Erythroblast (primary cell): ENCODE results near the gene ZDHHC6.

Experiments used
- GATA1 ChIP-seq: IDR thresholded peaks from 2 replicates; pipeline ENCODE4 v1.6.1; 2011; ENCODE audit warnings: low read depth, mild to moderate bottlenecking, control low read depth, low read length, moderate library complexity
- POLR2A ChIP-seq: IDR thresholded peaks from 2 replicates; pipeline ENCODE4 v1.6.1; 2011; ENCODE audit warnings: mild to moderate bottlenecking, low read length

DNA sequence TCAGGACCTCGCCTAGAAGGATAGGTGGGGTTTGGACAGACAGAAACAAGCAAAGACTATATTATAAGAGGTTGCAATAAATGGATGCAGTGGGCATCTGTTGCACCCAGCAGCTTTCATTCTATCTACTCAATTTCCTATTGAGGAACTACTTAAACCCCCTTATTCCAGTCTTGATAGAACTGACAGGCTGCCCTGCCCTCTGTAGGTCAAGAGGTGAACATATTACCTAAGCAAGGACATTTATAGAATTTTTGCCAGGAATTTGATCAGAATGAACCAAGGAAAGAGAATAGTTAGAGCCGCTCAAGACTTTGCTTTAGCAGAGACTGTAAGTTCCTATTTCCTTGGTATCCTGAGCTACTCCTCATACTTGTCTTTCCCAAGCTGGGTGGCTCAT, 9.8 kb upstream of the ZDHHC6 start:
- TF ChIP-seq POLR2A (no peak), GATA1 (no peak)
